CD1c-positive myeloid dendritic cell (primary cell): ENCODE data around the gene AUTS2.

Experiments used
- DNase-seq: peaks from one replicate; pipeline ENCODE4 v3.0.0-alpha.2; 2016; ENCODE audit errors: extremely low spot score

AUTS2 gene

GRCh38 chr7:69789563-69789962, 191.3 kb downstream of the AUTS2 start:
- no peak for DNase-seq

GRCh38 chr7:69790977-69791724, 192.9 kb downstream of the AUTS2 start:
- no peak for DNase-seq

GRCh38 chr7:69791739-69792138, 193.5 kb downstream of the AUTS2 start:
- DNase-seq, result no peak

- no peak for DNase-seq
Measured at GRCh38 chr7:69795932-69796331, 197.7 kb downstream of the AUTS2 start.

GRCh38 chr7:69796416-69796815, 198.1 kb downstream of the AUTS2 start:
- no peak for DNase-seq

- no peak for DNase-seq
Measured at GRCh38 chr7:69799048-69799697, 200.9 kb downstream of the AUTS2 start.

GRCh38 chr7:69799990-69800389, 201.7 kb downstream of the AUTS2 start:
- DNase-seq, result no peak

- no peak for DNase-seq
Measured at GRCh38 chr7:69800495-69800894, 202.2 kb downstream of the AUTS2 start.

- no peak for DNase-seq
Measured at GRCh38 chr7:69801729-69802682, 203.7 kb downstream of the AUTS2 start.

GRCh38 chr7:69803699-69804516, 205.6 kb downstream of the AUTS2 start:
- DNase-seq, result no peak

GRCh38 chr7:69804962-69805361, 206.7 kb downstream of the AUTS2 start:
- no peak for DNase-seq

- DNase-seq, result no peak
Measured at GRCh38 chr7:69808391-69808790, 210.1 kb downstream of the AUTS2 start.

- DNase-seq, result no peak
Measured at GRCh38 chr7:69811476-69812308, 213.4 kb downstream of the AUTS2 start.

- no peak for DNase-seq
Measured at GRCh38 chr7:69812756-69813155, 214.5 kb downstream of the AUTS2 start.

GRCh38 chr7:69813637-69814240, 215.5 kb downstream of the AUTS2 start:
- DNase-seq, result no peak

GRCh38 chr7:69814421-69814962, 216.2 kb downstream of the AUTS2 start:
- no peak for DNase-seq

- DNase-seq, result no peak
Measured at GRCh38 chr7:69816501-69816900, 218.2 kb downstream of the AUTS2 start.

GRCh38 chr7:69817121-69817520, 218.8 kb downstream of the AUTS2 start:
- DNase-seq, result no peak

- DNase-seq, result no peak
Measured at GRCh38 chr7:69817841-69818635, 219.8 kb downstream of the AUTS2 start.
